CD4-positive, alpha-beta T cell treated with Interferon gamma for 1 hour (primary cell): Measurements from ENCODE around the gene UBAP1.
A peak's percentile ranks its signal among the peaks of the same experiment; 100 is the strongest.
"Not testable (repeated sequence)": the region's sequence is repeated elsewhere in the genome, so short reads cannot be mapped to it uniquely, and the experiment has no call there.

ENCODE experiments used
- DNase-seq: peaks from one replicate; pipeline ENCODE4 v3.0.0-alpha.2; 2020

Gene UBAP1

DNA sequence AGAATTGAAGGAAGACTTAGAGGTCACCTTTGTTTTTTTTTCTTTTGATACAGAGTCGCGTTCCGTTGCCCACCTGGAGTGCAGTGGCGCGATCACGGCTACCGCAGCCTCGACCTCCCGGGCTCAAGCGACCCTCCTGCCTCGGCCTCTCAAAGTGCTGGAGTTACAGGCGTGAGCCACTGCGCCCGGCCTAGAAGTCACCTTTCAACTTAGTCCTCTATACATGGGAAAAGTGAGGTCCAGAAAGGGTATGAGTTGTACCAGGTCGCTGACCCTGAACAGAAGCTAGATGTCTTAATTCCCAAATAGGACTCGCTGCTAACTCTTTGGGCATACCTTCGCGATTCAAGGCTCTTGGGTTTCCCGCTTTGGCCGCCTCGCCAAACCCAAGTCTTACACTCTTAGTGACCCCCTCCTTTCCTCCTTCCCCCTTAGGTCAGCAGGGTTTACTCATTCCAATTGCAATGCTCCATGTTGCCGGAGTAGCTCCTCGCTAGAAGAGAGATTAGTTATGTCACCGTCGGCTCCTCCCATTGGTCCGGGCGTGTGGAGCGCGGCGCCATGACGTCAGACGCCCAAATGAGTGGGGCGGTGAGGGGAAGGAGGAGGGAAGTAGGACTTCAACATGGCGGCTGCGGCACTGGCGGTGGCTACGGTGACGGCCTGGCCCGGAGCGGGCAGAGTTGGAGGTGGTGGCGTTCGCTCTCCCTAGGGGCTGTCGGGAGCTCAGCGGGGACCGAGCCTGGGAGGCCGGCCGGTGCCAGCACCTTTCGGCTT is at the start of gene UBAP1:
Gene UBAP1 (plus strand): TSS at position 608 of the 777 bp plus-strand sequence. CDS start 41,872 bp downstream, outside the sequence.
- DNase-seq: peak; percentile 96

- DNase-seq: no peak
Observed at GRCh38 chr9:34131571-34131970, 47.3 kb upstream of the UBAP1 start.

DNA sequence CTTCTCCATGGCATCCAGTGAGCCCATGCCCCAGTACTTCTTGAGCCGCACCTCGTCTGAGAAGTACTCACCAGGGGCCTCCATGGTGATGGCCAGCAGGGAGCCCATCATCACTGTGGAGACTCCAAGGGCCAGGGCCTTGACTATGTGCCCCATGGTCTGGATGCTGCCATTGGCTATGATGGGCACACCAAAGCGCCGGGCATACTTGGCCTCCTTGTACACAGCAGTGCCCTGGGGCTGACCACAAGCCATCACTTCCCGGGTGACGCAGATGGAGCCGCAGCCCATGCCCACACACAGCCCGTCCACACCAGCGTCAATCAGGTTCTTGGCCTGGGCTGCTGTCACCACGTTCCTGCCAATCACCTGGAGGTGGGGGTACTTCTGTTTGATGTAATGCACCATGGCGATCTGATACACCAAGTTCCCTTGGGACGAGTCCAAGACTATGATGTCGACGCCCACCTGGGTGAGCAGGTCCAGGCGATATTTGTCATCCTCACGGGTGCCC is 45.4 kb upstream of the UBAP1 start:
- no peak for DNase-seq

DNA sequence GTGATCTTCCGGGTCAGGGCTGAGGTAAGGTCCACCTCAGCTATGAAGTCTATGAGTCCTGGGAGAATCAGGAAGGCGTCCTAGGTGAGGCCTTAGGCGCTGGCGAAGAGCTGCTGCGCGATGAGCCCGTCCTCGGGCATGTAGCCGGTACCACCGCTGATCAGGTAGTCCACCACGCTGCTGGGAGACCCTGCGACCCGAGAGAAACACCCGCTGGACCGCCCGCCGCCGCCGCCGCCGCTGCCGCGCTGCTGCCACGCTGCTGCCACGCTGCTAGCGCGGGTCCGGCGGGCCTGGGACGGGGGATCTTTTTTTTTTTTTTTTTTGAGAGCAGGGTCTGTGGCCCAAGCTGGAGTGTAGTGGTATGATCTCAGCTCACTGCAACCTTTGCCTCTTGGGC is 44.3 kb upstream of the UBAP1 start:
- DNase-seq: no peak

- DNase-seq: not testable (repeated sequence)
Observed at GRCh38 chr9:34138644-34139043, 40.2 kb upstream of the UBAP1 start.

DNA sequence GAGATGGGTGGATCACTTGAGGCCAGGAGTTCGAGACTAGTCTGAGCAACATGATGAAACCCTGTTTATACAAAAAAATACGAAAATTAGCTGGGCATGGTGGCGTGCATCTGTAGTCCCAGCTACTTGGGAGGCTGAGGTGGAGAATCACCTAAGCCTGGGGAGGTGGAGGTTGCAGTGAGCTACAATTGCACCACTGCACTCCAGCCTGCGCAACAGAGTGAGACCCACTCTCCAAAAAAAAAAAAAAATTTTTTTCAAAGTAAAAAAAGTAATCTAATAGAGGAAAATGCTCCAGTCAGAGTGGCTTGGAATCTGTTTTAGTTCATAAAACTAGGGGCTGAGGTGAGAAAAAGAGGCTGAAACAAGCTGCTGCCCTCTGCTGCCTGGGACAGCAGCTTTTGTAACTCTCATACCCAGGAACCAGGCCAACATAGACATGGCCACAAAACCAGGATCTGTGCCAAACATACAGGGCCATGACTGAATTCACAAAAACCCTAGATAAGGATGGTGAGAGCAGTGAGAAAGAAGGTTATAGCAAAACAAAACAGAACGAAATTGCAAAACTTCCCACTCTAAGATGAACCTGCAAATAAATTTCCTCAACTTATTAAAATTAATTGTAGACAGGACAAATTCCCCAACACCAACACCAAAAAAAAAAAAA is 39.2 kb upstream of the UBAP1 start:
- no peak for DNase-seq

DNA sequence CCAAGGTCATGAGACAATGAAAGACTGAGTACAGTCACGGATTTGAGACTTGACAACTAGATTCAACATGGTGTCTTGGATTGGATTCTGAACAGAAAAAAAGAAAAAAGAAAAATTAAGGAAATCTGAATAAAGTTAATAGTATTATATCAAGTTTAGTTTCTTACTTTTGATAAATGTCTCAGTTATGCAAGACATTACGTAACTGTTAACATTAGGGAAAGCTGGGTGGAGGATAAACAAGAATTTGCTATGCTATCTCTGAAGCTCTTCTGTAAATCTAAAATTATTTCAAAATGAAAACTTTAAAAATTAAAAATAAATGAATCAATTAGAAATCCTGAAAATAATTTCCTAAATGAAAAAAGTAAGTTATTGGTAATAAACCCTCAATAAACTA is 38.0 kb upstream of the UBAP1 start:
- DNase-seq: no peak

GRCh38 chr9:34143116-34143515 is 35.7 kb upstream of the UBAP1 start:
- DNase-seq: no peak

- DNase-seq: no peak
Observed at GRCh38 chr9:34145165-34145564, 33.7 kb upstream of the UBAP1 start.

DNA sequence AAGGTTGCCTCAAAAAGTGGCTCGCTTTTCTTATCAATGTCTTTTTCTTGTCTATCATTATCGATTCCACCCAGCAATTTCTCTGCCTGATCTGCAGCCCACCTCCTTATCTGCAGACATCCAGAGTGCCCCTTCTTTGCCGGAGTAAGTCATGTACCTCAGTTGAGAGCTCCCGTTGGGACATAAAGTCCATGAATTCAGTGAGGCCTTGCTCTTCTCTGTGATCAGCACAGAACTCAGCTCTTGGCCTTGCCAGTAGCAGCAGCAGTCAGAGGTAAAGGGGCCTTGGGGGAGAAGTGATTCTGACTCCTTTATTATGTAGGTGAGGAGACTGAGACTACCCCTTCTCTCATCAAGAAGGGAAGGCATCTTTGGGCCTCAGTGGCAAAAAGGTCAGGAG is 27.4 kb upstream of the UBAP1 start:
- DNase-seq: no peak

DNA sequence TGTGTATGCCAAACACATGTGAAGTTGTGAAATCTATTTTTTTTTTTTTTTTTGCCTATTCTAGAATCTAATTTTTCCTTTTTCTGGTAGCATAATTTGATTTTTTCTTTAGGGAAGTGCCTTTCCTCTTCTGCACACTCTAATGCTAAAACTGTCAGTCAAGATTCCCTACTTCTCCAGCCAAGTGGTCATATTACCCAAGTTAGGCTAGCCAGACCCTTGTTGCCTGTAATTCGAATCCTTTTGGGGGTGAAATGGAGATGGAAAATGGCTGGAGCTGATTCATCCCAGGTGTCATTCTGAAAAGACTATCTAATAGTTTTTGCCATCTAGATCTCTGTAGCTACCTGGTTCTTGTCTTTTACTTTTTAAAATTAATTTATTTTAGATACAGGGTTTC is 24.8 kb upstream of the UBAP1 start:
- DNase-seq: no peak

- no peak for DNase-seq
Observed at GRCh38 chr9:34157318-34157717, 21.5 kb upstream of the UBAP1 start.

DNA sequence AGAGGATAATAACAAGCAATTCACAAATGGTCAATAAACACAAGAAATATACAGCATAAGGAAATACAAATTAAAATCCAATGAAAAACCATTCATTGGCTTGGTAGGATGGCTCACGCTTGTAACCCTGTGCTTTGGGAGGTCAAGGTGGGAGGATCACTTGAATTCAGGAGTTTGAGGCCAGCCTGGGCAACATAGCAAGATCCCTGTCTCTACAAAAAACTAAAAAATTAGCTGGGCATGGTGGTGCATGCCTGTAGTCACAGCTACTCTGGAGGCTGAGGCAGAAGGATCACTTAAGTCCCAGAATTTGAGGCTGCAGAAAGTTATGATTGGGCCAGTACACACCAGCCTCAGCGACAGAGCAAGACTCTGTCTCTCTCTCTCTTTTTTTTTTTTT is 20.9 kb upstream of the UBAP1 start:
- DNase-seq: no peak

DNA sequence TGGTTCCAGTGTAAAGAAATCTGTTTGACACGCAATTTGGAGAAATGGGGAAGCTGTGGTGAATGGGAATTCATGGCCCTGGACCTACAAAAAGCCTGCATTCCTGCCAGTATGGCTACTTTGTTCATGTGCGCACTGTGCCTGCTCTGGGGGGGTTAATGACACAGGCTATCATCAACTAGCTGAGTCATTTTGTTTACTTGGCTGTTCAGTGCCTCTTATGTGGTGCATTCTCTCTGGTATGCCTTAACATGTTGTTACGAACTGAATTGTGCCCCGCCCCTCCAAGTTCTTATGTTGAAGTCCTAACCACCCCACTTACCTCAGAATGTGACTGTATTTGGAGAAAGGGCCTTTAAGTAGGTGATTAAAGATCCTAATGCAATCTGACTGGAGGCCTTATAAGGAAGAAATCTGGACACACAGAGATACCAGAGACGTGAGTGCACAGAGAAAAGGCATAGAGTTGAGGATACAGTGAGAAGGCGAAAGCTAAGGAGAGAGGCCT is 20.4 kb upstream of the UBAP1 start:
- no peak for DNase-seq

GRCh38 chr9:34163434-34163833 is 15.4 kb upstream of the UBAP1 start:
- no peak for DNase-seq

DNA sequence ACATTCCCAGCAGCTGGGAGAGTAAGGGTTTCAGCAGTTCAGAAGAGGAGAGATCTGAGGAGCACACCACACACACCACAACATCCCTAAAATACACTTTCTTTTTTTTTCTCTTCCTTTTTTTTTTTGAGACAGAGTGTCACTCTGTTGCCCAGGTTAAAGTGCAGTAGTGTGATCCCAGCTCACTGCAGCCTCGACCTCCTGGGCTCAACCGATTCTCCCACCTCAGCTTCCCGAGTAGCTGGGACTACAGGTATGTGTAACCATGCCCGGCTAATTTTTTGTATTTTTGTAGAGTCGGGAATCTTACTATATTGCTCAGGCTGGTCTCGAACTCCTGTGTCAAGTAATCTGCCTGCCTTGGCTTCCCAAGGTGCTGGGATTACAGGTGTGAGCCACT is 9.7 kb upstream of the UBAP1 start:
- DNase-seq: no peak

DNA sequence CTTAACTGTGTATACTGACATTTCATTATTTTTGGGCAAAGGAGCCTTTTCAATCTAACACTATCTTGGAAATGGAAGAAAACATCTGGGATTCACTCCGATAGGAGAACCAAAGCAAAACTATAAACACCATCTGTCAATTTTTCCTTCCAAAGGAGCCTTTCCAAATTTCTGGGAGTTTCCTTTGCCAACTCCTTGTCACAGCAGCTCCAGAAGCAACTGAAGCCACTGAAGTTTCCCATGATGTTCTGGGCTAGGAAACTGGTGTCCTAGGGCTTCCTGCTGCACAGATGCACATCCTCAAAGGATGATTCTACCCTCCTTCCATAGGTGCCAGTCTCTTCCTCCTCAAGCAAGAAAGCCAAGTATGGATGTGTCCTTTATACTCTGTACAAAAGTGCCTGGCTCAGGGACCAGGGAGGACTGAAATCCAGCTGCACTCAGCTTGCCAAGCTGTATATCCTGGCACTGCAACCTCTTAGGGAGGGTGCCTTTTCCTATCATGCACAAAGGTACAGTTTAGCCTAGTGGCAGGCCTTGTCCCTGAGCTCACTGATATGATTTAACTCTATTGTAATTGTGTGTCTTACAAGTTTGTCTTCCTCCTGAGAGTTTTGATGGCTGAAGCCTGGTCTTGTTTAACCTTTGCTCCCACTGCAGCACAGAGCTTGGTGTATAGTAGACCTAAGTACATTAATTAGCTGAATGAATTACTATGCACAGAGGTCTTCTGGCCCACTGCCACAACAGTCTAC is 8.4 kb upstream of the UBAP1 start:
- DNase-seq: no peak

DNA sequence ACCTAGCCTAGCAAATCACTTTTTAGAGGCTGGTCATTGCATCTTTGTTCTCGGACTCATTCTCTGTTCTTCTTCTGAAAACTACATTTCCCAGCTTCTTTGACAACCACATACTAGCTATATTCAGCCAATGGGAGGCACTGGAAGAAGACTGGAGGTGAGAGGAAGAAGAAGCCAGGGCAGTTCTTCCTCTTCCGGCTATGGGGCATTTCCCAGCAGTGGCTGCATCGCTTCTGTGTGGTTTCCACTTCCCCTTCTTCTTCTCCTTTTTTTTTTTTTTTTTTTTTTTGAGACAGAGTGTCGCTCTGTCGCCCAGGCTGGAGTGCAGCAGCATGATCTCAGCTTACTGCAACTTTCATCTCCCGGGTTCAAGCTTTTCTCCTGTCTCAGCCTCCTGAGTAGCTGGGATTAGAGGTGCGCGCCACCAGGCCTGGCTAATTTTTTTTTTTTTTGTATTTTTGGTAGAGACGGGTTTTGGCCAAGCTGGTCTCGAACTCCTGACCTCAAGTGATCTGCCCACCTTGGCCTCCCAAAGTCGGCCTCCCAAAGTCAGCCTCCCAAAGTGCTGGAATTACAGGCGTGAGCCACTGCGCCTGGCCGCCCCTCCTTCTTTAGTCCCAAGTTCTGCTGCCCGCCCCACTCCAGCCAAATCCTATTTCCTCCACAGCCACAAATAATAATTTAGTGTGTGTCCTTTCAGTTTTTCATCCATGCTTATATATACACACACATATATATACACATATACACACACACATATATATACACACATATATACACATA is 6.9 kb upstream of the UBAP1 start:
- peak; percentile 87 for DNase-seq

- DNase-seq: no peak
Observed at GRCh38 chr9:34176089-34176488, 2.8 kb upstream of the UBAP1 start.

GRCh38 chr9:34177593-34178435 is 1.0 kb upstream of the UBAP1 start:
- DNase-seq: no peak
